ENCODE results near the gene LYPD6B. TPM values are rescaled to one million over a fixed set of nuclear protein-coding genes. Genes with fewer than 3 reads are reported as not detected.

LYPD6B gene
- total RNA-seq, 5 donors from 2014 or later (not counting 1 experiment from before 2014, with no cell fraction given) = not detected

GRCh38 chr2:149160195-149160594, 121.7 kb downstream of the LYPD6B start:
- ChIA-PET CTCF (no interaction called here), POLR2A (no interaction called here)

GRCh38 chr2:149160701-149161217, 122.3 kb downstream of the LYPD6B start:
- H3K4me3 Mint-ChIP-seq = peak overlapping the region in 1 of 3 donors; percentile 22

More at GRCh38 chr2:149160195-149160594, 121.7 kb downstream of the LYPD6B start:
- ATAC-seq (replicated peaks in 1 of 4) (no peak), DNase-seq (no peak)
- 100% methylated on average over 1 of the region's 2 CpGs for WGBS (ENCODE audit: insufficient coverage)
- no peaks in the 10 kb centered on the region for H3K9me3 Mint-ChIP-seq
- H3K4me3 ChIP-seq (ENCODE audit: control insufficient read depth in 1 of 2, extremely low read depth in 1 of 2, low read length in 1 of 2) = no peak overlapping the region
- no peak overlapping the region for H3K27ac Mint-ChIP-seq
- H3K27me3 ChIP-seq (replicated peaks in 1 of 2; ENCODE audit: control insufficient read depth in 2 of 2, extremely low read depth in 1 of 2, insufficient read depth in 2 of 2, low read length in 1 of 2) = peaks cover 0 to 2% of the 10 kb centered on the region in 2 experiments
- H3K4me1 ChIP-seq (ENCODE audit: control insufficient read depth in 1 of 2, extremely low read depth in 1 of 2, insufficient read depth in 2 of 2, low read length in 2 of 2) = peaks cover 6 to 8% of the 10 kb centered on the region in 2 experiments
- H3K4me1 Mint-ChIP-seq = peaks cover 13 to 16% (median 15%) of the 10 kb centered on the region in 3 donors
- H3K9me3 ChIP-seq = no peaks in the 10 kb centered on the region
- H3K4me3 Mint-ChIP-seq = no peak overlapping the region
- H3K36me3 Mint-ChIP-seq = no peaks in the 10 kb centered on the region
- H3K27ac ChIP-seq (ENCODE audit: low read length) = no peak overlapping the region
- no peaks in the 10 kb centered on the region for H3K36me3 ChIP-seq (ENCODE audit: control insufficient read depth in 2 of 2, extremely low read depth in 1 of 2, insufficient read depth in 1 of 2, low read length in 1 of 2)
- H3K27me3 Mint-ChIP-seq = peaks cover 14 to 15% of the 10 kb centered on the region in 2 donors

GRCh38 chr2:149161481-149162225, 123.2 kb downstream of the LYPD6B start:
- Mint-ChIP-seq H3K9me3 (no peaks in the 10 kb centered on the region), H3K4me1 (peaks cover 13 to 16% (median 15%) of the 10 kb centered on the region in 3 donors), H3K27me3 (peaks cover 6 to 14% of the 10 kb centered on the region in 2 donors), H3K4me3 (peak overlapping the region in 1 of 3 donors; percentile 22), H3K36me3 (no peaks in the 10 kb centered on the region), H3K27ac (no peak overlapping the region)
- H3K27ac ChIP-seq (ENCODE audit: low read length) = no peak overlapping the region
- no CpG with 5 or more reads among the region's 5 CpGs for WGBS (ENCODE audit: insufficient coverage)
- DNase-seq = no peak
- H3K36me3 ChIP-seq (ENCODE audit: control insufficient read depth in 2 of 2, extremely low read depth in 1 of 2, insufficient read depth in 1 of 2, low read length in 1 of 2) = no peaks in the 10 kb centered on the region
- H3K27me3 ChIP-seq (replicated peaks in 1 of 2; ENCODE audit: control insufficient read depth in 2 of 2, extremely low read depth in 1 of 2, insufficient read depth in 2 of 2, low read length in 1 of 2) = peaks cover 0 to 2% of the 10 kb centered on the region in 2 experiments
- POLR2A ChIA-PET = interaction anchor here in 1 of 2 donors (0.5 kb wide), 1 partner anchor 8 kb away, joined by 5 read pairs; no protein-coding TSS in a partner anchor
- ATAC-seq (replicated peaks in 1 of 4) = no peak
- peaks cover 6 to 8% of the 10 kb centered on the region in 2 experiments for H3K4me1 ChIP-seq (ENCODE audit: control insufficient read depth in 1 of 2, extremely low read depth in 1 of 2, insufficient read depth in 2 of 2, low read length in 2 of 2)
- no peaks in the 10 kb centered on the region for H3K9me3 ChIP-seq
- no peak overlapping the region for H3K4me3 ChIP-seq (ENCODE audit: control insufficient read depth in 1 of 2, extremely low read depth in 1 of 2, low read length in 1 of 2)
- CTCF ChIA-PET = interaction anchor here (0.7 to 1.3 kb wide), 2 partner anchors 8 to 18 kb away, joined by 3 to 4 read pairs; no protein-coding TSS in a partner anchor

More at GRCh38 chr2:149160701-149161217, 122.3 kb downstream of the LYPD6B start:
- POLR2A ChIA-PET = no interaction called here
- Mint-ChIP-seq H3K36me3 (no peaks in the 10 kb centered on the region), H3K27ac (no peak overlapping the region), H3K27me3 (peaks cover 12 to 14% of the 10 kb centered on the region in 2 donors), H3K4me1 (peaks cover 13 to 16% (median 15%) of the 10 kb centered on the region in 3 donors), H3K9me3 (no peaks in the 10 kb centered on the region)
- Histone ChIP-seq H3K4me1 (ENCODE audit: control insufficient read depth in 1 of 2, extremely low read depth in 1 of 2, insufficient read depth in 2 of 2, low read length in 2 of 2) (peaks cover 6 to 8% of the 10 kb centered on the region in 2 experiments), H3K36me3 (ENCODE audit: control insufficient read depth in 2 of 2, extremely low read depth in 1 of 2, insufficient read depth in 1 of 2, low read length in 1 of 2) (no peaks in the 10 kb centered on the region), H3K9me3 (no peaks in the 10 kb centered on the region), H3K4me3 (ENCODE audit: control insufficient read depth in 1 of 2, extremely low read depth in 1 of 2, low read length in 1 of 2) (no peak overlapping the region), H3K27me3 (replicated peaks in 1 of 2; ENCODE audit: control insufficient read depth in 2 of 2, extremely low read depth in 1 of 2, insufficient read depth in 2 of 2, low read length in 1 of 2) (peaks cover 0 to 2% of the 10 kb centered on the region in 2 experiments), H3K27ac (ENCODE audit: low read length) (no peak overlapping the region)
- CTCF ChIA-PET = interaction anchor here in 1 of 2 donors (1.3 kb wide), 1 partner anchor 9 kb away, joined by 4 read pairs; no protein-coding TSS in a partner anchor
- WGBS (ENCODE audit: insufficient coverage) = 40% methylated on average over 5 of the region's 8 CpGs
- ATAC-seq (replicated peaks in 1 of 4) = peak; percentile 59 to 99 (median 88)
- peak in 28 of 35 experiments; percentile 1 to 57 (median 18) for DNase-seq

GRCh38 chr2:149164296-149164695, 125.8 kb downstream of the LYPD6B start:
- WGBS (ENCODE audit: insufficient coverage) = 67% methylated on average over 1 of the region's 1 CpG
- H3K27me3 Mint-ChIP-seq = peaks cover 6 to 13% of the 10 kb centered on the region in 2 donors
- POLR2A ChIA-PET = interaction anchor here (0.5 to 0.7 kb wide), 2 partner anchors 23 to 85 kb away, joined by 3 read pairs; no protein-coding TSS in a partner anchor

GRCh38 chr2:149164827-149165226, 126.3 kb downstream of the LYPD6B start:
- no peak overlapping the region for H3K27ac Mint-ChIP-seq
- H3K4me3 Mint-ChIP-seq = no peak overlapping the region
- CTCF ChIA-PET = no interaction called here

More at GRCh38 chr2:149164296-149164695, 125.8 kb downstream of the LYPD6B start:
- ATAC-seq (replicated peaks in 1 of 4) (no peak), DNase-seq (no peak)
- Mint-ChIP-seq H3K9me3 (no peaks in the 10 kb centered on the region), H3K4me1 (peaks cover 24 to 32% (median 26%) of the 10 kb centered on the region in 3 donors), H3K36me3 (no peaks in the 10 kb centered on the region), H3K4me3 (no peak overlapping the region), H3K27ac (no peak overlapping the region)
- peaks cover 0 to 2% of the 10 kb centered on the region in 2 experiments for H3K27me3 ChIP-seq (replicated peaks in 1 of 2; ENCODE audit: control insufficient read depth in 2 of 2, extremely low read depth in 1 of 2, insufficient read depth in 2 of 2, low read length in 1 of 2)
- CTCF ChIA-PET = no interaction called here
- no peaks in the 10 kb centered on the region for H3K36me3 ChIP-seq (ENCODE audit: control insufficient read depth in 2 of 2, extremely low read depth in 1 of 2, insufficient read depth in 1 of 2, low read length in 1 of 2)
- H3K4me1 ChIP-seq (ENCODE audit: control insufficient read depth in 1 of 2, extremely low read depth in 1 of 2, insufficient read depth in 2 of 2, low read length in 2 of 2) = peaks cover 10 to 12% of the 10 kb centered on the region in 2 experiments
- no peak overlapping the region for H3K27ac ChIP-seq (ENCODE audit: low read length)
- H3K9me3 ChIP-seq = no peaks in the 10 kb centered on the region
- H3K4me3 ChIP-seq (ENCODE audit: control insufficient read depth in 1 of 2, extremely low read depth in 1 of 2, low read length in 1 of 2) = no peak overlapping the region

More at GRCh38 chr2:149164827-149165226, 126.3 kb downstream of the LYPD6B start:
- Histone ChIP-seq H3K9me3 (no peaks in the 10 kb centered on the region), H3K4me1 (ENCODE audit: control insufficient read depth in 1 of 2, extremely low read depth in 1 of 2, insufficient read depth in 2 of 2, low read length in 2 of 2) (peaks cover 10 to 12% of the 10 kb centered on the region in 2 experiments), H3K27me3 (replicated peaks in 1 of 2; ENCODE audit: control insufficient read depth in 2 of 2, extremely low read depth in 1 of 2, insufficient read depth in 2 of 2, low read length in 1 of 2) (peaks cover 0 to 2% of the 10 kb centered on the region in 2 experiments), H3K36me3 (ENCODE audit: control insufficient read depth in 2 of 2, extremely low read depth in 1 of 2, insufficient read depth in 1 of 2, low read length in 1 of 2) (no peaks in the 10 kb centered on the region), H3K27ac (ENCODE audit: low read length) (no peak overlapping the region), H3K4me3 (ENCODE audit: control insufficient read depth in 1 of 2, extremely low read depth in 1 of 2, low read length in 1 of 2) (no peak overlapping the region)
- POLR2A ChIA-PET = no interaction called here
- Mint-ChIP-seq H3K27me3 (peaks cover 6 to 13% of the 10 kb centered on the region in 2 donors), H3K36me3 (no peaks in the 10 kb centered on the region), H3K9me3 (no peaks in the 10 kb centered on the region), H3K4me1 (peaks cover 24 to 32% (median 26%) of the 10 kb centered on the region in 3 donors)
- no peak for ATAC-seq (replicated peaks in 1 of 4)
- DNase-seq = no peak

Data from T-cell (primary cell).